PC-9 (cell line): ENCODE data around the gene SMIM27.
A peak's percentile ranks its signal among the peaks of the same experiment; 100 is the strongest.

ENCODE experiments used
- CTCF ChIP-seq: fragments of 200-600 bp; sonication (generic); conservative IDR thresholded peaks from 2 replicates; pipeline ENCODE4 v1.6.1; 2017; ENCODE audit warnings: mixed run types, antibody characterized with exemption, mild to moderate bottlenecking, moderate library complexity
- EZH2 ChIP-seq: fragments of 200-600 bp; sonication (generic); IDR thresholded peaks from 2 replicates; pipeline ENCODE4 v1.8.0; 2017; ENCODE audit warnings: antibody characterized with exemption, low read depth

- TF ChIP-seq EZH2 (no peak), CTCF (peak; percentile 88)
Observed at GRCh38 chr9:32579706-32580331, 27.7 kb downstream of the SMIM27 start.
